HG03457 (cell line): ENCODE results near the gene FAR2.
"Not testable (repeated sequence)": the region's sequence is repeated elsewhere in the genome, so short reads cannot be mapped to it uniquely, and the experiment has no call there.

ENCODE experiments used
- ATAC-seq: cut with Tn5 transposase; IDR thresholded peaks from one replicate; pipeline ENCODE4 v1.9.1; 2021; ENCODE audit warnings: moderate number of reproducible peaks; ENCODE audit not compliant: unreplicated experiment

The FAR2 gene

DNA sequence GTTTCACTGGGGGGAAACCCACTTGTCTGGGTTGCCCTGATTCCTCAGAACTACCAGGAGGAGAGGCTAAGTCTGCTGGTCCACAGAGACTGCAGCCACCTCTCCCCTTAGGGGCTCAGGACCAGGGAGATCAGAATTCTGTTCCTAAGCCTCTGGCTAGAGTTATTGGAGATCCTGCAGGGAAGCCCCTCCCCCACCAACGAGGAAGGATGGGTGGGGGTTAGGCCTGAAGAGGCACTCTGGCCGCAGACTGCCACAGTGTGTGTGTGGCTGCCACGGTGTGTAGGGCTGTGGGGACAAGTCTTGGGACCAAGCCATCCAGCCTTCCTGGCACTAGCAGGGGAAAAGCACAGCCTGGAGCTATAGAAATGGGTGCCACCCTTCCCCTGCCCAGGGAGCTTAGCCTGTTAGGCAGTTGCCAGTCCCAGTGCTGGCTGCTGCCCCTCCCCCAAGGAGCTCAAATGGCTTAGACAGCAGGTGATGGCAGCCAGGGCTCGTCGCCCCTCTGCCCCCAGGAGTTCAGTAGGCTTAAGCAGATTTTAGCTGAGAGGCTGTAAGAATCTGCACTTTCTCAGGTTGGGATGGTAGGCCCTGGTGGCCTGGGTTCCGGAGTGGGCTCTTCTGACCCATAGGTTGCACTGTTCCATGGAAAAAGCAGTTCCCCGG lies 124.2 kb downstream of the FAR2 start:
- ATAC-seq = no peak

DNA sequence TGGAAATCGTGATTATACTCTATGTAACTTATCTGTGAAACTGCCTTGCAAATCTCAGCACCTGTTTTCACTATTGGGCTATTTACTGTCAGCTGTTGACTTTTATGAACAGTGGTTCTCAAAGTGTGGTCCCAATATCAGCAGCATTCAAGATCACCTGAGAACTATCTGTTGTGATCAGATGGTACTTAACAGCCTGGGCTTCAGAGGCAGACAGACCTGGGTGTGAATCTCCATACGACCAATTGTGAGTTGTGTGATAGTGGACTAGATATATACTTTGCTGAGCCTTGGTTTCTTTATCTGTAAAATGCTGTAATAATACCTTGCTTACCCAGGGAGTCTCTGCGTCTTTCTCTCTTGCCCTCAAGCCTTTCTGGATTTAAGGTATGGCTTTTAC lies 126.8 kb downstream of the FAR2 start:
- ATAC-seq = no peak

DNA sequence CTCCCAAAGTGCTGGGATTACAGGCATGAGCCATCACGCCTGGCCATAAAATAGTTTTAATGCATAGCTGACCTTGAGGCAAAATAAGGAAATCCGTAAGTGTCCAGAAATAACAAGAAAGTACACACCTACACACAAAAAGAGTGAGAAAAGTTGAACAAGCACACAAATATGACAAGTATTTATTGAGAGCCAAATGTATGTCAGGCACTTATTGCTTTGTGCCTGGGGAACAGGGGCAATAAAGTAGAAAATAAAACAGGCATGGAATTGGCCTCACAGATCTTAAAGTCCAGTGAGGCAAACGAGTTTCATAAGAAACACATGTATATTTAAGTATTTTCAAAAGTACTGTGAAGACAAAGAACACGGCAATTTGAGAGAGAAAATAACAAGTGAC lies 128.2 kb downstream of the FAR2 start:
- no peak for ATAC-seq

DNA sequence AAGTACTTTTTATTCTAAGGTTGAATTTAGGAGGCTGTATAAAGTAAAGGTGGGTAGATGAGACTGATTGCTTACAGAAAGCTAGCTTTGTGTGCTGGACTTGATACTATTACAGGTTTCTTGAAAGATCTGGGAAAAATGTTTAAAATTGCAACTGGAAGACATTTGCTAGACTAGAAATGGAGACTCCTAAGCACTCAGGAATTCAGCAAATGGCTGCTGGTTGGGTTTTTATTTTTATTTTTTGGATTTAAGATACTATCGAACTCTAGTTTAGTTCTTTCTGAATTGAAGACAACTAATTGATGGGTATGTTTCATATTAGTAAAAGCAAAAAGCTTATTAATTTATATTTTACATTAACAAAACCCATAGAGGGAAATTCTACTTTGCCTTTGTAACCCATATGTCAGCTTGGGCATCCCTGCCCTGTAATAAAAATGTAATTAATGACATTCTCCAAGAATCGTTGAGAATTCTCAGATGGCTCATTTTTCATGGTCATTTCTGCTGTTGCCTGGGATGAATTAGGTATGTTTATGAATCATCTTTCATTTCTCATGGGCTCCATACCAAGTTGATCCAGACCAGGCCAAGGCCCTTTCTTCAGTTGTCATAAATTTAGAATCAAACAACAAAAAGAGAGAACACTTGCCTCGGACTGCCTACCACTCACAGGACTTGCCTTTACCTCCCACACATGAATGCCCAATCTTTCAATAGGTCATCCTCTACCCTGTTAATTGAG lies 129.8 kb downstream of the FAR2 start:
- ATAC-seq = no peak

DNA sequence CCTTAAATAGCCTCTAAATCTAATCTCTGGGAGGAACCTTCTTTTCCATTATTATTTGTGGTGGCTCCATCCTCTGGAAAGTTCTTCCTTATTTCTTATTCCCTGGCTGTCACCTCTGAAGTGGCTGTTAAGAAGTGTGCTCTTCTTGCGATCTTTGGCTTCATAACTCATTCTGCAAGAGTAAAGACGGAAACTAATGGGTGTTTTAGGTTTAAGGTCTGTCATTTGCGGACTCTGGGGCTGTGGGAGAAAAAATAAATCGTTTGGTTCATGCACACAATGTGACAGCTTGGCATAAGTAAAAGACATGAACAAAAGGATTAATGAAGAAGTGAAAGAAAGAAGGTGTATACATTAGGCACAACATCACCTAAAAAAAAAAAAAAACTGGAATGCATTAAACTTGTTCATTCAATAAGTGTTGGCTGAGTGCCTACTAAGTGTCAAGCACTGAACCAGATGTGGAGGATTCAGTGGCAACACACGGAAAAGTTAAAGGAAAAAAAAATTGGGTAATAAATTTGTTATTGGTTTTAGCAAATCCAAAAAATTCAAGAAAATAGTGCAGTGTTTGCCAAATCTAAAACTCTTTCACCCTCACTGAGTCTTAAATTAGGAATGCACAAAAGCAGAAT lies 132.4 kb downstream of the FAR2 start:
- ATAC-seq = no peak

- ATAC-seq = no peak
These were observed 133.1 kb downstream of the FAR2 start for GRCh38 chr12:29282031-29282816.

- ATAC-seq = no peak
These were observed 135.1 kb downstream of the FAR2 start for GRCh38 chr12:29283969-29284700.

DNA sequence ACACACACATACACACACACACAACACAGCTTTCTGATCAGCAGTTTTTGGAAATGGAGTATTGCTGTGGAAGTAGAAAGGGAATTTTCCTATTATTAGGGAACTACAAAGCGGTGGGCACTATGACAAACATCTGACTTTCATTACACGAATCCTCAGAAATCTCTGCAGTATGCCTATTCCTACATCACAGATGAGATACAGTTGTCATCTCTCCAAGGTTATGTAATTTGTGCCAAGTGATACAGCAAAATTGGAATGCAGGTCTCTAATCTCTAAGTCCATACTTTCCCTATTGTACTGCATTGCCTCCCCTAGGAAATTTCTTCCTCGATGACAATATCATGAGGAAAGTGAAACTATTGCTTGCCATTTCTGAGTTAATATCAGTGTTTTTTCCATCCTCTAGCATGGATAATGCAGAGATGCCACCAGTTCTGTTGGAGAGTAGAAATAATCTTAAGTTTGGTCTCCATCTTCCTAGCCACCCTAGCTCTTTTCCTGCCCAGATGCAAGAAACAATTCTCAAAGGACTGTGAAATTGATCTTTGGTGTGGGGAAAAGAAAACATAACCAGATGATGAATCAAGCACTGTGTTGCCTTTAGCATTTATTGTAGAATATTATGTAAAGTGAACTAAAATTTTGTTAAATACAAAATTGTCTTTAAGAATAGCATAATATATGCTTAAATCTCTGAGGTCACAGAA lies 137.2 kb downstream of the FAR2 start:
- ATAC-seq = no peak

DNA sequence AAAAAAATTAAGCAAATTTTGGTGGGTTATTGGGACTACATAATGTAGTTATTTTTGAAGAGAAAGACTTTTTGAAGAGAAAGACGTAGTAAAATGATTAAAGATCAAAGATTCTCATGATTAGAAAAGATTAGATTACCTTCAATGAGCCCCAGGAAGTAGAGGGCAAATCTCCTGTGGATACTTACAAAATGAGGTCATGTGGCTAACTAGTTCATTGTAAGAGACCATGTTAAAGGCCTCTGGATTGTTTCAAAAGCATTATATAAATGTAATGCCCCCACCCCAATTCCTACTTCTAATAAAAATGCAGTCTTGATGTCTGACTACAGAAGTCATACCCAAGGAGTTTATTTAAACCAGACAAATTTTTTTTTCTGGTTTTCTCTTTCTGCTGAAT lies 138.5 kb downstream of the FAR2 start:
- no peak for ATAC-seq

- ATAC-seq = no peak
These were observed 139.0 kb downstream of the FAR2 start for GRCh38 chr12:29288031-29288430.

DNA sequence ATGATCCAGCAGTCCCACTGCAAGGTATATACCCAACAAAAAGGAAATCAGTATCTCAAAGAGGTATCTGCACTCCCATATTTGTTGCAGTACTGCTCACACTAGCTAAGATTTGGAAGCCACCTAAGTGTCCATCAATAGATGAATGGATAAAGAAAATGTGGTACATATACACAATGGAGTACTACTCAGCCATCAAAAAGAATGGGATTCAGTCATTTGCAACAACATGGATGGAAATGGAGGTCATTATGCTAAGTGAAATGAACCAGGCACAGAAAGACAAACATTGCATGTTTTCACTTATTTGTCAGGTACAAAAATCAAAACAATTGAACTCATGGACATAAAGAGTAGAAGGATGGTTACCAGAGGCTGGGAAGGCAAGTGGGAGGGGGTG lies 141.4 kb downstream of the FAR2 start:
- ATAC-seq = not testable (repeated sequence)

GRCh38 chr12:29291226-29291625 lies 142.1 kb downstream of the FAR2 start:
- no peak for ATAC-seq

GRCh38 chr12:29299633-29300032 lies 150.6 kb downstream of the FAR2 start:
- ATAC-seq = no peak

- no peak for ATAC-seq
These were observed 152.0 kb downstream of the FAR2 start for GRCh38 chr12:29301114-29301513.

- no peak for ATAC-seq
These were observed 155.3 kb downstream of the FAR2 start for GRCh38 chr12:29304388-29304787.

DNA sequence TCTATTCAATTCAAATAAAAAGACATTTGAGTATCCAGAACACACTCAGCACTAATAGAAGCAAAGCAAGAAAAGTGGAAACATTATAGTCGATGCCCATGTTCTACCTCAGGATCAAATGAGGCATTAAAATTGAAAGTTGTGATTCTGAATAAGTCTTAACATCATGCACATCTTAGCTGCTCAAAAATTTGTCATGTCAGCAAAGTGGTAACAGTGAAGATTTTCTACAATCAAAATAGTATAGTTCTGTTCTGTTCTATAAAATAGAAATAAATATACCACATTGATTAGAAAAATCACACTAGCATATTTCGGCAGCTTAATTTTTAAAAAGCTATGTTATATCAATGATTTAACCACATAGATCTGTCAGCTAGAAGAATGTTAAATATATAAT lies 157.2 kb downstream of the FAR2 start:
- no peak for ATAC-seq

DNA sequence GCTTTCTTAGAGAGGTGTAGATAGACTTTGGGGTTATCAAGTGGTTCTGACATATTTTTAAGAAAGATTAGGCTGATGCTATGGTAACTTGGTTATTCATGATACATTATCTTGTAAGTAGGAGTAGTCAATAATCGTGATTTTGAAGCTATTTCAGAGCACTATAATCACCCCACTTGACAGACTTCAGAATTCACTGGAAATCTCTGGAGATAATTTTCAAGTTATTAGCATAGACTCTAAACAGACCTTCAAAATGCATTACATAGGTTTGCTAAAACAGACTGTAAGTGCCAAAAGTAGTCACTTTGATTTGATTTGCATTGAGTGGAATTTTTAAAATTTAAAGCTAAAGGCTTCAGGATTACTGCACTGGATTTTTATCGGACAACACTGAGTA lies 157.6 kb downstream of the FAR2 start:
- no peak for ATAC-seq

- no peak for ATAC-seq
These were observed 160.3 kb downstream of the FAR2 start for GRCh38 chr12:29309320-29309902.

DNA sequence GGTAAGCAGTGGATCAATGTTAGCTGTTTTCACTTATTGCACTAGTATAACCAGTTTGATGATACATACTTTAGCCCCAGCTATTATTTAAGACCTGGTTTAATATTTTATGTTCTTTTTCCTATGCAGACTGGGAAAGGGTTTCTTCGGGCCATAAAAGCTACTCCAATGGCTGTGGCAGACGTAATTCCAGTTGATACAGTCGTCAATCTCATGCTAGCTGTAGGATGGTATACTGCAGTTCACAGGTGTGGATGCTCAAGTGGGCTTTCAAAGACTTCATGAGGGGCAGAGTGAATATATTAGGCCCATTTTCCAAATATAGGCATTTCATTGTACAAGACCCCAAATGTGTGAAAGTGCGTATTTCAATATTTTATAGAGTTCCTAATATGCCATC lies 161.8 kb downstream of the FAR2 start:
- no peak for ATAC-seq

DNA sequence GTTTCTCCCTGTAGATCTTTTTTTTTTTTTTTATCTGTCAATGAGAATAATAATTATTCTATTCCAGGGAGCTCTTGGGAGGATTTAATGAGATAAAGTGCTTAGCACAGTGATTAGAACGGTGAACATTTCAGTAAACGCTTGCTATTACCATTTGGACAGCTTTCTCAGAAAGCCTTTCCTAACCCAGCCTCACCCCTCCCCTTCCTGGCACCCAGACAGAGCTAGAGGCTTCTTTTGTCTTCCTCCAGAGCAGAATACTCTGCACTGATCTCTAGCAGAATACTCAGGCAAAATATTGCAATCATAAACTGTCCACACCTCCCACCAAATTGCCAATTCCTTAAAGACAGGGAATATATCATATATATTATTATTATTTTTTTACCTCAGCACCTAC lies 165.3 kb downstream of the FAR2 start:
- no peak for ATAC-seq
